Measurements from ENCODE around the gene ZNF765. TPM values are rescaled to one million over a fixed set of nuclear protein-coding genes. Genes with fewer than 3 reads are reported as not detected.

Gene ZNF765
- total and polyA plus RNA-seq, 2 donors (not counting 3 experiments of a cell fraction or from before 2014, with no cell fraction given) = 2.5 to 7.7 TPM

GRCh38 chr19:53461866-53462265 is 66.9 kb downstream of the ZNF765 start:
- TF ChIP-seq FOS (IDR thresholded peaks at IDR 0.05; ENCODE audit: borderline replicate concordance, insufficient read depth, low read length) = no peak
- H3K36me3 ChIP-seq (ENCODE audit: control insufficient read depth in 2 of 2, extremely low read depth in 1 of 2, insufficient read depth in 2 of 2, low read length in 2 of 2) = no peaks in the 10 kb centered on the region
- H3K9me1 ChIP-seq (replicated peaks; ENCODE audit: control insufficient read depth, extremely low read depth, insufficient read depth, low read length) = no peaks in the 10 kb centered on the region
- no peak overlapping the region for H2AFZ ChIP-seq (ENCODE audit: low read depth, low read length)
- H3K79me2 ChIP-seq (ENCODE audit: control insufficient read depth, insufficient read depth, low read length) = no peaks in the 10 kb centered on the region
- no peaks in the 10 kb centered on the region for H4K20me1 ChIP-seq (replicated peaks; ENCODE audit: control insufficient read depth, extremely low read depth, insufficient read depth, low read length)
- peaks cover 2% of the 10 kb centered on the region for H3K9me3 ChIP-seq (replicated peaks; ENCODE audit: control insufficient read depth, insufficient read depth, low read length)
- no peak overlapping the region for H3K9ac ChIP-seq (replicated peaks; ENCODE audit: extremely low read depth, insufficient read depth, low read length)
- intact Hi-C loops (cut with micrococcal nuclease) (no loop called here), dilution Hi-C loops (cut with MboI; ENCODE audit: extremely low pct_ligation_motif_present, low sequenced_read_pairs) (no loop called here)
- DNase-seq (ENCODE audit: low read depth, low spot score) (no peak), FAIRE-seq (no peak)
- H3K27ac ChIP-seq (ENCODE audit: insufficient read depth, low read depth, low read length) = no peak overlapping the region
- H3K4me1 ChIP-seq (ENCODE audit: control insufficient read depth, extremely low read depth, insufficient read depth, low read length) = no peaks in the 10 kb centered on the region
- no peak overlapping the region for H3K4me2 ChIP-seq (ENCODE audit: insufficient read depth, low read length)
- H3K4me3 ChIP-seq (replicated peaks in 1 of 3; ENCODE audit: insufficient read depth in 1 of 3, low read depth in 1 of 3, low read length in 3 of 3) = no peak overlapping the region
- H3K27me3 ChIP-seq (ENCODE audit: control insufficient read depth in 2 of 2, insufficient read depth in 2 of 2, low read length in 2 of 2) = no peaks in the 10 kb centered on the region
- CTCF ChIA-PET = interaction anchor here (1.1 to 2.4 kb wide), 2 partner anchors 14 to 37 kb away, joined by 3 to 5 read pairs; no protein-coding TSS in a partner anchor
- no TSS peak for BruUV-seq (replicated peaks)
- POLR2A ChIA-PET = no interaction called here

GRCh38 chr19:53462861-53463260 is 67.9 kb downstream of the ZNF765 start:
- CTCF ChIA-PET = interaction anchor here (2.4 kb wide), 1 partner anchor 38 kb away, joined by 5 read pairs; no protein-coding TSS in a partner anchor
- BruUV-seq (replicated peaks) = no TSS peak
- POLR2A ChIA-PET = no interaction called here
- TF ChIP-seq EZH2 (IDR thresholded peaks at IDR 0.05; ENCODE audit: borderline replicate concordance, low read depth, low read length, severe bottlenecking) = no peak
- no peak for TF ChIP-seq CTCF (IDR thresholded peaks at IDR 0.05; ENCODE audit: extremely low read depth in 1 of 2, insufficient read depth in 1 of 2, low read depth in 1 of 2, low read length in 2 of 2)
- no peak for TF ChIP-seq MYC (IDR thresholded peaks at IDR 0.05; ENCODE audit: low read depth, low read length)
- TF ChIP-seq POLR2A (IDR thresholded peaks at IDR 0.05; ENCODE audit: low read depth, low read length) = no peak
- TF ChIP-seq MAX (IDR thresholded peaks at IDR 0.05; ENCODE audit: insufficient read depth, insufficient read length) = no peak
- no peak for TF ChIP-seq POLR2AphosphoS5 (IDR thresholded peaks at IDR 0.05; ENCODE audit: insufficient read depth, low read depth, low read length)
- FAIRE-seq (no peak), DNase-seq (ENCODE audit: low read depth, low spot score) (no peak)
- Histone ChIP-seq H3K79me2 (ENCODE audit: control insufficient read depth, insufficient read depth, low read length) (no peaks in the 10 kb centered on the region), H3K9me1 (replicated peaks; ENCODE audit: control insufficient read depth, extremely low read depth, insufficient read depth, low read length) (no peaks in the 10 kb centered on the region), H3K9me3 (replicated peaks; ENCODE audit: control insufficient read depth, insufficient read depth, low read length) (no peaks in the 10 kb centered on the region), H3K27me3 (ENCODE audit: control insufficient read depth in 2 of 2, insufficient read depth in 2 of 2, low read length in 2 of 2) (no peaks in the 10 kb centered on the region), H3K4me1 (ENCODE audit: control insufficient read depth, extremely low read depth, insufficient read depth, low read length) (no peaks in the 10 kb centered on the region), H3K4me3 (replicated peaks in 1 of 3; ENCODE audit: insufficient read depth in 1 of 3, low read depth in 1 of 3, low read length in 3 of 3) (no peak overlapping the region), H3K4me2 (ENCODE audit: insufficient read depth, low read length) (no peak overlapping the region), H2AFZ (ENCODE audit: low read depth, low read length) (no peak overlapping the region), H3K36me3 (ENCODE audit: control insufficient read depth in 2 of 2, extremely low read depth in 1 of 2, insufficient read depth in 2 of 2, low read length in 2 of 2) (no peaks in the 10 kb centered on the region), H3K27ac (ENCODE audit: insufficient read depth, low read depth, low read length) (no peak overlapping the region), H3K9ac (replicated peaks; ENCODE audit: extremely low read depth, insufficient read depth, low read length) (no peak overlapping the region), H4K20me1 (replicated peaks; ENCODE audit: control insufficient read depth, extremely low read depth, insufficient read depth, low read length) (no peaks in the 10 kb centered on the region)
- dilution Hi-C loops (cut with MboI; ENCODE audit: extremely low pct_ligation_motif_present, low sequenced_read_pairs) = no loop called here
- intact Hi-C loops (cut with micrococcal nuclease) = no loop called here
